ENCODE results near the gene CEP57L1.
A peak's percentile ranks its signal among the peaks of the same experiment; 100 is the strongest.

The CEP57L1 gene

DNA sequence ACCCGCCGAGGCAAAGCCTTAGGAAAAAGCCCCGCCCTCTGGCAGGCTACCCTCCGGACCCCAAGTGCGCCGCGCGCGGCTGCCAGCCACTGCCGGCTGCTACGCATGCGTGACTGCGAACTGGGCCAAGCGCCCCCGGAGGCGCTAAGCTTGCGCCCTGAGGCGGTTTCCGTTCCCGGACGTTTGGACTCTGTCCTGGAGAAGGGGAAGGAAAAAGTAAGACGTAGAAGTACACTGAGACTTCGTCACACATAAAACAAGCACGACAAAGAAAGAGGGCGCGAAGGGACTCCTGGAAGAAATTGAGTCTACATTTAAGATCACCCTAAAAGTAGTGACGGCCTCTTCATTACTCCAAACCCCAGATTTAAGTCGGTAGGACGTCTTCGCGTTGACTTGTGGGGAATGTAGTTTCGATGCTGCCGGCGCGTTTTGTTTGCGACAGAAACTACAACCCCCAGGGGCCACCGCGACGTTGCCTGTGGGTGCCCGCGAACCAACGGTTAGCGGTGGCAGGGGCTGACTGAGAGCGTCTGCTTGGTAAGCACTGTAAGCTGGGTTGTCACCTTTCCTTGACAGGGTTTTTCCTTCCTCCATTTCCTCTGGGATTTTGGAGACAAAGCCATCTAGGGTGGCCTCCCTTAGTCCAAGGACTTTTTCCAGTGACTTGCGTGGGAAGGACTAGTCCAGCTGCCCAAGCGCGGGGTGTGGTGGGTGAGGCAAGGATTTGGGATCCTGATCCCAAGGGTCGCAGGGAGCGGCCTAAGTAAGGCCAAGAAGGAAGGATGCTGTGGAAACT lies at the start of gene CEP57L1:
Gene CEP57L1, plus strand, starts transcription at position 472 of the 799 bp plus-strand sequence. CDS start 49,715 bp downstream, outside the sequence.
- DNase-seq (ENCODE audit: low spot score): peak; percentile 97

DNA sequence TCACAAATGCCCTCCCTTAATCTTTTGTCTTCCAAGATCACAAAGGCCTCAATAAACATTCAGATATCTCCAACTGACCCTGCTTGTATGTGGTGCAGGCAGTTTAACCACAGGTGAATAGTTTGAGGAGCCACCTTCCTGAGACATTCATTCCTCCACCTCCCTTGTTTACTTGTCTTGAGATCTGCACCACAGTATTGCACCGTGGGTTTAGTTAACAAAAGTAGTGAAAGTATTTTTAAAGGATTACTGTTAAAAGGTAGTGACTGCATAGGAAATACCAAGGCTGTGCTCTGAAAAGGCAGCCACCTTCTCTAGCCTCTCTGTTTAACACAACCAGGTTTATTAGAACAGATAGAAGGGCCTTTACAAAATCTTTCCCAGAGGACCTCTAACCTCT lies 47.1 kb upstream of the CEP57L1 start:
- DNase-seq (ENCODE audit: low spot score): no peak

DNA sequence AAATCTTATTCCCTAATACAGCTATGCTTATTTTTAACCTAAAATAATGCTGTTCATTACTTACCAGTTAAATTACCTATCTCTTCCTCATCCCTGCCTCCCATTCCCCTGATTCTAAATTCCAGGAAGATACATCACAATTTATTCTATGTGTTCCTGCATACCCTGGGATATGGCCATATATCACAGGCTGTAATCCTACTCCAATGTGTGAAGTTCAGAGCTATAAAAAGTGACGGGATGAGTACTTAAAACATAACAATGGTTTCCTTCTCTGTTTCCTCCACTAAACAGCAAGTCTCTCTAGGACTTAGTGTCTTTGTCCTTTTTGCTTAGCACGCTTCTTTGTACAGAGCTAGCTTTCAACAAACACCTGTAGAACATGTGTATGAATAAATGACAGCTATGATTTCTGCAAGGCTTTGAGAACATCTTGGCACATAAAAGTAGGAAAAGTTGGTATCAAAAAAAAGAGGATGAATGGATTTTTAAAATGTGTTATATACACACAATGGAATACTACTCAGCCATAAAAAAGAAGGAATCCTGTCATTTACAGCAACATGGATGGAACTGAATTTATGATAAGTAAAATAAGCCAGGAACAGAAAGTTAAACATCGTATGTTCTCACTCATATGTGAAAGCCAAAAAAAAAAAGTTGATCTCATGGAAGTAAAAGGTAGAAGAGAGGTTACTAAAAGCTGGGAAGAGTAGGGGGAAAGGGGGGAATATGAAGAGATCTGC lies 46.5 kb upstream of the CEP57L1 start:
- no peak for DNase-seq (ENCODE audit: low spot score)

GRCh38 chr6:109050012-109050411 lies 45.3 kb upstream of the CEP57L1 start:
- no peak for DNase-seq (ENCODE audit: low spot score)

- no peak for DNase-seq (ENCODE audit: low spot score)
These were observed 44.7 kb upstream of the CEP57L1 start for GRCh38 chr6:109050447-109051102.

DNA sequence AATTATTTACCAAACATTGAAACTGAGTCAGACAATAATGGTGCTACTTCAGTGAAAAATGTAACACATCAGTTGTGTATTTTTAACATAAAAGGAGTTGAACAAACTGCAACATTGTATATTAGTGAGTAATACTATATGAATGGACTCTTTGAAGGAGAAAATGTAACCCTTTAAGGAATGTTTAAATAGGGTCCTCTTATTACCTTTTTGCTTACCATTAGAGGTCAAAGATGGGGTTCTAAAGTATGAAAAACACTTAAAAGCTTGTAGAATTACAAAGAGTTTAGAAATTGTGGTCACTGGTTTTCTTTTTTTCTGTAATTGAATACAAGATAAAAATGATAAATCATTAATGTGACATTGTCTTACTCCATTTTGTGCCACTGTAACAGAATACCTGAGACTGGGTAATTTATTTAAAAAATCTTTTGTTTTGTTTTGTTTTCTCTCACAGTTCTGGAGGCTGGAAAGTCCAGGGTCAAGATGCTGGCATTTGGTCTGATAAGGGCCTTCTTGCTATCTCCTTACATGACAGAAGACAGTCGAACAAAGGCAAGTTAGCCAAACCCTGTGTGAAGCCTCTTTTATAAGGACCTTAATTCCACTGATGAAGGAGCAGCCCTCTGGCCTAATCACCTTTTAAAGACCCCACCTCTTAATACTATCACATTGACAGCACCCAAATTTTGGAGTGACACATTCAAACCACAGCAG lies 43.8 kb upstream of the CEP57L1 start:
- no peak for DNase-seq (ENCODE audit: low spot score)

DNA sequence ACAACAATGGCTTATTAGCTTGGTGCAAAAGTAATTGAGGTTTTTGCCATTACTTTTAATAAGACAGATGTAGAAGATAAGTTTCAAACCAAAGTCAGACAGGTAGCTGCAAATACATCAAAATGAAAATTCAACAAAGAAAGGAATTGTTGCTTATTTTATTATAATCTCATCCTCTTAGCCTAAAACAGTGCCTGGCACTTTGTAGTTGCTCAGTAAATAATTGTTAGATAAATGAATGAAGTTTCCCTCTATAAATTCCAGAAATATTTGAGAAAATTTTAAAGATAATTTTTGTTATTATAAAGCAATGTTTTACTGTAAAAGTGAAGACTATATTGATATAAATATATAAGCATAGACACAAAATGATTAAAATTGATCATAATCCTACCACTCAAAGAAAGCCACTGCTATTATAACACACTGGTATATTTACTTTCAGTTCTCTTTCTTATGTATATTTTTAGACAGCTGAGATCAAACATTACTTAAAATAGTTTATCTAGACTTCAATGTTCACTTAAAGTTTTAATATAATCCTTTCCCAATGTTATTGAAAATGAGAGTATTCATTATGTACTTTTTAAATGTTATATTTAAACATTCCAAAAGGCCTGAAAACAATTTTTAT lies 43.2 kb upstream of the CEP57L1 start:
- no peak for DNase-seq (ENCODE audit: low spot score)

- no peak for DNase-seq (ENCODE audit: low spot score)
These were observed 42.5 kb upstream of the CEP57L1 start for GRCh38 chr6:109052852-109053251.

- no peak for DNase-seq (ENCODE audit: low spot score)
These were observed 42.0 kb upstream of the CEP57L1 start for GRCh38 chr6:109053336-109053735.

DNA sequence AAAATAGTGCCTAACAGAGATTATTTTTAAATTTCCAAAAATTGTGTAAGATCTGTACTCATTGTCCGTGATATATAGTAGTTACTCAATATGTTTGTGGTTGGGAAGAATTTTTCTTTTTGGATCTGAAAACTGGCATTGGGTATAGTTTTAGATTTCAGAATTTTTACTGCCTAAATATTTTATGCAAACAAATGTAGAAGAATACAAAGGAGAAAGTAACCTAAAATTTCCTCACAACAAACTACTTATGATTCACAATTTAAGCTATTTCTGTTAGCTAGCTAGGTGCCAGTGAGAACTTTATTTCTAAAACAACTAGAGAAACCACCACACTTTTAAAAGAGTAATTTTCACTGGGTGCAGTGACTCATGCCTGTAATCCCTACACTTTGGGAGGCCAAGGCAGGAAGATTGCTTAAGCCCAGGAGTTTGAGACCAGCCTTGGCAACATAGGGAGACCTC lies 39.5 kb upstream of the CEP57L1 start:
- DNase-seq (ENCODE audit: low spot score): no peak

- no peak for DNase-seq (ENCODE audit: low spot score)
These were observed 38.6 kb upstream of the CEP57L1 start for GRCh38 chr6:109056661-109057060.

DNA sequence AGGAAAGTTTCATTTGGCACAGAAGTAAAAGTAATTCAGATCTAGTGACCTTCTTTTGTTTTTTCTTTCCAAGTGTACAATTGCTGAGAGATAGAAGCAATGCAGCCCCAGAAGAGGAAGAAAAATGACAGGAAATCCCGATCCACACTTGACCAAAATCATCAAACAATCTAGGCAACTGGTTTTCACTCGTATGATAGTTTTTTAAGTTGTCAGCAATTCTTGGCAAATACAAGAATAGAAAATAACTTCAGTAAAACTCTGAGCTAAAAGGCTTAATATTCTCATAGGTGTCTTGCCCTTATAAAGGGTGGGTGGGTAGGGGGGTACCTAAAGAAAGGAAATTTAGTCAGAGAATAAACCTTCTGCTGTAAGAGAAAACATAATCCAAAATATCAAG lies 36.7 kb upstream of the CEP57L1 start:
- DNase-seq (ENCODE audit: low spot score): no peak

GRCh38 chr6:109059153-109059552 lies 36.2 kb upstream of the CEP57L1 start:
- no peak for DNase-seq (ENCODE audit: low spot score)

GRCh38 chr6:109059571-109060021 lies 35.7 kb upstream of the CEP57L1 start:
- peak; percentile 54 for DNase-seq (ENCODE audit: low spot score)

- peak; percentile 8 for DNase-seq (ENCODE audit: low spot score)
These were observed 34.7 kb upstream of the CEP57L1 start for GRCh38 chr6:109060571-109060970.

- DNase-seq (ENCODE audit: low spot score): no peak
These were observed 33.1 kb upstream of the CEP57L1 start for GRCh38 chr6:109062216-109062615.

DNA sequence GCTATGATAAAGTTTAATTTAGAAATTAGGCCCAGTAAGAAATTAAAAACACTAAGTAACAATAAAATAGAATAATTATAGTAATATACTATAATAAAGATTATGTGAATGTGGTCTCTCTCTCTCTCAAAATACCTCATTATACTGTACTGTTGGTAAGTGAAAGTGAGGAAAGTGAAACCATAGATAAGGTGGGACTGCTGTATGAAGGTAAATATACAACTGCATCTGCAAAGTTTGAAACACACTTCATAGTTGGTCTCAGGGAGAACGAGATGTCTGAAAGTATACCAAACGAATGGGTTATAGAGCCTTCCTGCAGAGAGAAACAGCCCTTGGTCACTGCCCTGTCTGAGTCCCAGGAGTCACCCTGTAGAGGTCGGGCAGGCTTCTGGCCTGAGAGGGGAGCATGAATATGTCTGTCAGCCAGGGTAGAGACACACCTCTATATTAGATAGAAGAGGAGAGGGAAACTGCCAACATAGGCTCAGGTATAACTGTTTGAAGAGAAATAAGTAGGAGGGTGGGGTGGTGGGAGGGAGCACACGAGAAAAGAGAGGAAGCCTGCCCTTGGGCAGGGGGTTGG lies 32.4 kb upstream of the CEP57L1 start:
- no peak for DNase-seq (ENCODE audit: low spot score)

DNA sequence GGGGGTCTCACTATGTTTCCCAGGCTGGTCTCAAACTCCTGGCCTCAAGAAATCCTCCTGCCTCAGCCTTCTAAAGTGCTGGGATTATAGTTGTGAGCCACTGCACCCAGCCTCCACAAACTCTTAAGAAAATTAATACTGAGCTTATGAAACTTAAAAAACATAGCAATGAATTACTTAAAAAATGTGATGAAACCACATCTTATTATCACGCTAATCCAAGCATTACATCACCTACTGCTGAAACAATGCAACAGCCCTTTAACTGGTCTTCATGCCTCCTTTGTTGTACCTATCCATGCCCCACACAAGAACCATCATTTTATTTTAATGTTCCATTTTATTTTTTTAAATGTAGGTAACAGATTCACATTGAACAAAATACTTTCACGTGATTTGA lies 25.6 kb upstream of the CEP57L1 start:
- DNase-seq (ENCODE audit: low spot score): no peak

DNA sequence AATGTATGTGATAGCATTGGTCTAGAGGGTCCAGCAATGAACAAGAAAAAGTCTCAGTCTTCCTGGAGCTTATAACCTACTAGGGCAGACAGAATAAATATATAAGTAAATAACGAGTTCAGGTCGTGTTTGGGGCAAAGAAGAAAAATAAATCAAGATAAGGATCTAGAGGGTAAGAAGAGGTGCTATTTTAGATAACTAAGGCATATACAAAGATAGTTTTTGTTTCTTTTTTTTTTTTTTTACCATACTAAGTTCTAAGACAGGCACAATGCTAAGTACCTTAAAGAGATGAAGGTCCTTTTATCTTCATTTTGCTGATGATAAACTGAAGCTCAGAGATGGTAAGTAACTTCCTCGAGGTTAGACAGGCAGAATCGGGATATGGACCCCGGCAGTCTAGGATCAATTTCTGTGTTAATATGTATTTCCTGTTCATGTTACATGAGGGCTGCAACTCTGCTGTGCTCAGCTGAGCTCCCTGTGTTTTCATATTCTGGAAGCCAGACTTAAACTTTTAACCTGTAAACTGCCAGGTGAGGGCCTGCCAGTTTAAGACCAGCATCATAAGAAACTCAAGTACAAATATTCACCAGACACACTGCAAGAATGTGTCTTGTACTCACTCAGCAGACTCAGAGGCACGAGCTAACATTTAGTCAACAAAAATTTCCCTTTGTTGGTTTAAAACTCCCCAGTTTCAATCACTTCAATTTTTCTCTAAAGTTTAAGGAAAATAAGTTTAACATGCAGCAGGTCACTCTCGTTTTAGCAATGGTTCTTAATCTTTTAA lies 24.0 kb upstream of the CEP57L1 start:
- no peak for DNase-seq (ENCODE audit: low spot score)

Data from kidney tubule cell (primary cell).